HCT116 (cell line): ENCODE measurements around the gene CIC. TPM values are rescaled to one million over a fixed set of nuclear protein-coding genes. Genes with fewer than 3 reads are reported as not detected.

Source experiments
- ATAC-seq: fragments of 200-7000 bp; cut with Tn5 transposase; 2 replicates; pipeline ENCODE4 v1.9.1; 2020; ENCODE audit warnings: mild to moderate bottlenecking, moderate library complexity
- BruUV-seq: library from RNA; stranded (reverse); fragments of 400-500 nt; replicated peaks from 2 replicates; lab custom pipeline; 2021; lab: Mats Ljungman, UMichigan
- CTCF ChIA-PET: fragments of 300-600 bp; sonication (Branson Sonifier 250); formaldehyde crosslinking; loops from one replicate; lab custom pipeline; 2021; ENCODE audit warnings: antibody characterized with exemption; lab: Charles Lee
- POLR2A ChIA-PET: fragments of 300-600, 350-600 bp; sonication (Branson Sonifier 250); formaldehyde crosslinking; loops from one replicate; lab custom pipeline; 2021; ENCODE audit warnings: antibody characterized with exemption; lab: Charles Lee
- RAD21 ChIA-PET, 2 experiments: fragments of 300-600 bp; sonication (Branson Sonifier 250); formaldehyde crosslinking; loops; one replicate each; lab custom pipeline; 2023; ENCODE audit warnings: low total read pairs in 2 of 2; ENCODE audit not compliant: uncharacterized antibody in 2 of 2, unreplicated experiment in 2 of 2, low non-redundant PET in 1 of 2; lab: Charles Lee
- DNase-seq: peaks from one replicate; pipeline ENCODE4 v3.0.0-alpha.2; 2010; ENCODE audit warnings: low read depth, low spot score
- H2AFZ ChIP-seq: fragments of 200-600 bp; shearing (Covaris generic), sonication (generic); 2 replicates; pipeline ENCODE4 v1.6.1; 2017; ENCODE audit warnings: low read depth, mixed run types, mixed read lengths, antibody characterized with exemption, low read length; ENCODE audit not compliant: poor library complexity, severe bottlenecking
- H3K27ac ChIP-seq: 2 replicates; pipeline ENCODE4 v1.5.1; 2012; ENCODE audit warnings: low read depth, low read length
- H3K27me3 ChIP-seq: fragments of 200-600 bp; sonication (generic); 2 replicates; pipeline ENCODE4 v1.6.1; 2016; ENCODE audit warnings: mixed run types, low read length, mixed read lengths; ENCODE audit not compliant: insufficient read depth
- H3K36me3 ChIP-seq, 2 experiments: fragments of 200-500 bp in 1 of 2; fragments of 200-600 bp in 1 of 2; sonication (Bioruptor generic) in 1 of 2; sonication (generic) in 1 of 2; 2 replicates each; pipeline versions ENCODE4 v1.5.1 to v1.6.1; 2014 to 2016; ENCODE audit warnings: low read length in 2 of 2, inconsistent platforms in 1 of 2, mixed read lengths in 1 of 2, mixed run types in 1 of 2; ENCODE audit not compliant: insufficient read depth in 2 of 2, control insufficient read depth in 1 of 2
- H3K4me1 ChIP-seq, 2 experiments: fragments of 200-600 bp in 1 of 2; sonication (generic) in 1 of 2; 2 replicates each; pipeline versions ENCODE4 v1.5.1 to v1.6.1; 2012 to 2017; ENCODE audit warnings: low read length in 2 of 2, inconsistent platforms in 1 of 2, mild to moderate bottlenecking in 1 of 2, mixed read lengths in 1 of 2, mixed run types in 1 of 2, moderate library complexity in 1 of 2; ENCODE audit not compliant: insufficient read depth in 2 of 2, control insufficient read depth in 1 of 2
- H3K4me2 ChIP-seq: fragments of 200-600 bp; sonication (generic); 2 replicates; pipeline ENCODE4 v1.6.1; 2017; ENCODE audit warnings: mixed run types, low read length, mixed read lengths
- H3K4me3 ChIP-seq, 2 experiments: fragments of 200-600 bp in 1 of 2; sonication (generic) in 1 of 2; replicated peaks in 1 of 2; 2 replicates each; pipeline ENCODE4 v1.5.1; 2011 to 2016; ENCODE audit warnings: low read length in 2 of 2, control low read depth in 1 of 2, low read depth in 1 of 2, mild to moderate bottlenecking in 1 of 2, mixed read lengths in 1 of 2, mixed run types in 1 of 2
- H3K79me2 ChIP-seq: fragments of 200-600 bp; sonication (generic); 2 replicates; pipeline ENCODE4 v1.6.1; 2017; ENCODE audit warnings: mild to moderate bottlenecking, mixed run types, low read length, moderate library complexity, mixed read lengths; ENCODE audit not compliant: insufficient read depth
- H3K9ac ChIP-seq: fragments of 200-600 bp; sonication (generic); 2 replicates; pipeline ENCODE4 v1.6.1; 2016; ENCODE audit warnings: low read length, mixed read lengths
- H3K9me2 ChIP-seq: fragments of 200-600 bp; sonication (generic), shearing (Covaris generic); 2 replicates; pipeline ENCODE4 v1.6.1; 2017; ENCODE audit warnings: mixed run types, mild to moderate bottlenecking, moderate library complexity; ENCODE audit not compliant: insufficient read depth
- H3K9me3 ChIP-seq, 2 experiments: fragments of 200-500 bp in 1 of 2; fragments of 200-600 bp in 1 of 2; sonication (Bioruptor generic) in 1 of 2; sonication (generic) in 1 of 2; 2 replicates each; pipeline ENCODE4 v1.6.1; 2014 to 2017; ENCODE audit warnings: low read length in 2 of 2, mixed read lengths in 2 of 2, inconsistent platforms in 1 of 2, low read depth in 1 of 2, mild to moderate bottlenecking in 1 of 2, mixed run types in 1 of 2, moderate library complexity in 1 of 2; ENCODE audit not compliant: control insufficient read depth in 1 of 2, insufficient read depth in 1 of 2
- H4K20me1 ChIP-seq: fragments of 200-600 bp; sonication (generic), shearing (Covaris generic); 2 replicates; pipeline ENCODE4 v1.6.1; 2017; ENCODE audit warnings: mixed run types, mild to moderate bottlenecking, moderate library complexity; ENCODE audit not compliant: insufficient read depth
- intact Hi-C: fragments of 100-400 bp; cut with micrococcal nuclease; formaldehyde crosslinking; loops from 2 replicates; pipeline ENCODE4 v1.10.0; 2022
- total RNA-seq: library from RNA; stranded (reverse); gene quantifications from one replicate; pipeline ENCODE4 v1.2.1, GENCODE V29; 2021; ENCODE audit not compliant: unreplicated experiment
- TF ChIP-seq, protein P1 (sequence below), 3 experiments: fragments of 200-600 bp in 1 of 3; sonication (generic) in 1 of 3; IDR thresholded peaks in 2 of 3; conservative IDR thresholded peaks in 1 of 3; 2 replicates each; pipeline ENCODE4 v1.5.1; 2012 to 2017; ENCODE audit warnings: low read depth in 2 of 3, low read length in 2 of 3, antibody characterized with exemption in 1 of 3, borderline replicate concordance in 1 of 3, control low read depth in 1 of 3, mild to moderate bottlenecking in 1 of 3, mixed read lengths in 1 of 3, mixed run types in 1 of 3, moderate library complexity in 1 of 3; ENCODE audit not compliant: insufficient read depth in 1 of 3
- TF ChIP-seq, protein P2 (sequence below): IDR thresholded peaks from 2 replicates; pipeline ENCODE4 v1.6.1; 2012

CIC gene
- total RNA-seq, 1 experiment from 2014 or later: 52.0 TPM

DNA sequence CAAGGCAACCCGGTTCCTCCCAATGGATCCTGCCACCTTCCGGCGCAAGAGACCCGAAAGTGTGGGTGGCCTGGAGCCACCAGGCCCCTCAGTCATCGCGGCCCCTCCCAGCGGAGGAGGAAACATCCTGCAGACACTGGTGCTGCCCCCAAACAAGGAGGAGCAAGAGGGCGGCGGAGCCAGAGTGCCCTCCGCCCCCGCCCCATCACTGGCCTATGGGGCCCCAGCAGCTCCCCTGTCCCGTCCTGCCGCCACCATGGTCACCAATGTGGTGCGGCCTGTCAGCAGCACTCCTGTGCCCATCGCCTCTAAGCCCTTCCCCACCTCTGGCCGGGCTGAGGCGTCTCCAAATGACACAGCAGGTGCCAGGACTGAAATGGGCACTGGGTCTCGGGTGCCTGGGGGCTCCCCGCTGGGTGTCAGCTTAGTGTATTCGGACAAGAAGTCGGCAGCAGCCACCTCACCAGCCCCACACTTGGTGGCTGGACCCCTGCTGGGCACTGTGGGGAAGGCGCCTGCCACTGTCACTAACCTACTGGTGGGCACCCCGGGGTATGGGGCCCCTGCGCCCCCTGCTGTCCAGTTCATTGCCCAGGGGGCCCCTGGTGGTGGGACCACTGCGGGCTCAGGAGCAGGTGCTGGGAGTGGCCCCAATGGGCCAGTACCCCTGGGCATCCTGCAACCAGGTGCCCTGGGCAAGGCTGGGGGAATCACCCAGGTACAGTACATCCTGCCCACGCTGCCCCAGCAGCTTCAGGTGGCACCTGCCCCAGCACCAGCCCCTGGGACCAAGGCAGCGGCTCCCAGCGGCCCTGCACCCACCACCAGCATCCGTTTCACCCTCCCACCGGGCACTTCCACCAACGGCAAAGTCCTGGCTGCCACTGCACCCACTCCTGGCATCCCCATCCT is 21.7 kb downstream of the CIC start:
- DNase-seq: no peak

More for the DNA sequence above, 21.7 kb downstream of the CIC start:
- H3K79me2 ChIP-seq: peaks cover 5% of the 10 kb centered on the region; the same call in 1 of the 2 replicates
- intact Hi-C loops: no loop called here
- H4K20me1 ChIP-seq: no peaks in the 10 kb centered on the region
- ChIA-PET CTCF (interaction anchor here (4.2 kb wide), 1 partner anchor 45 kb away, joined by 17 read pairs; no protein-coding TSS in a partner anchor), RAD21 (no interaction called here), POLR2A (no interaction called here)
- TF ChIP-seq, protein P1, sequence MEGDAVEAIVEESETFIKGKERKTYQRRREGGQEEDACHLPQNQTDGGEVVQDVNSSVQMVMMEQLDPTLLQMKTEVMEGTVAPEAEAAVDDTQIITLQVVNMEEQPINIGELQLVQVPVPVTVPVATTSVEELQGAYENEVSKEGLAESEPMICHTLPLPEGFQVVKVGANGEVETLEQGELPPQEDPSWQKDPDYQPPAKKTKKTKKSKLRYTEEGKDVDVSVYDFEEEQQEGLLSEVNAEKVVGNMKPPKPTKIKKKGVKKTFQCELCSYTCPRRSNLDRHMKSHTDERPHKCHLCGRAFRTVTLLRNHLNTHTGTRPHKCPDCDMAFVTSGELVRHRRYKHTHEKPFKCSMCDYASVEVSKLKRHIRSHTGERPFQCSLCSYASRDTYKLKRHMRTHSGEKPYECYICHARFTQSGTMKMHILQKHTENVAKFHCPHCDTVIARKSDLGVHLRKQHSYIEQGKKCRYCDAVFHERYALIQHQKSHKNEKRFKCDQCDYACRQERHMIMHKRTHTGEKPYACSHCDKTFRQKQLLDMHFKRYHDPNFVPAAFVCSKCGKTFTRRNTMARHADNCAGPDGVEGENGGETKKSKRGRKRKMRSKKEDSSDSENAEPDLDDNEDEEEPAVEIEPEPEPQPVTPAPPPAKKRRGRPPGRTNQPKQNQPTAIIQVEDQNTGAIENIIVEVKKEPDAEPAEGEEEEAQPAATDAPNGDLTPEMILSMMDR (IDR thresholded peaks at IDR 0.05 in 2 of 3, conservative IDR thresholded peaks at IDR 0.05 in 1 of 3; ENCODE audit: borderline replicate concordance in 1 of 3, insufficient read depth in 1 of 3, low read depth in 2 of 3, low read length in 2 of 3): peak; percentile 78 to 91 (median 86)
- TF ChIP-seq, protein P2, sequence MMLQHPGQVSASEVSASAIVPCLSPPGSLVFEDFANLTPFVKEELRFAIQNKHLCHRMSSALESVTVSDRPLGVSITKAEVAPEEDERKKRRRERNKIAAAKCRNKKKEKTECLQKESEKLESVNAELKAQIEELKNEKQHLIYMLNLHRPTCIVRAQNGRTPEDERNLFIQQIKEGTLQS: no peak
- no peaks in the 10 kb centered on the region for H3K9me3 ChIP-seq
- H3K4me3 ChIP-seq: no peak overlapping the region
- no peak overlapping the region for H3K9ac ChIP-seq
- H3K36me3 ChIP-seq: peaks cover 18 to 21% of the 10 kb centered on the region in 2 experiments
- BruUV-seq: no TSS peak
- H3K4me1 ChIP-seq: peaks cover 6 to 27% of the 10 kb centered on the region in 2 experiments; a peak in 3 of 4 replicates
- H3K27me3 ChIP-seq: no peaks in the 10 kb centered on the region
- H3K27ac ChIP-seq: peak overlapping the region; percentile 35; the same call in 1 of the 2 replicates
- no peak overlapping the region; the same call in 1 of the 2 replicates for H3K4me2 ChIP-seq
- ATAC-seq: peak; percentile 79
- H2AFZ ChIP-seq: no peak overlapping the region
- H3K9me2 ChIP-seq: no peaks in the 10 kb centered on the region
